ENCODE results near the gene ARL14EP. TPM values are rescaled to one million over a fixed set of nuclear protein-coding genes. Genes with fewer than 3 reads are reported as not detected.
A peak's percentile ranks its signal among the peaks of the same experiment; 100 is the strongest.

The ARL14EP gene
- total RNA-seq, 1 experiment from 2014 or later, result 15.3 TPM

DNA sequence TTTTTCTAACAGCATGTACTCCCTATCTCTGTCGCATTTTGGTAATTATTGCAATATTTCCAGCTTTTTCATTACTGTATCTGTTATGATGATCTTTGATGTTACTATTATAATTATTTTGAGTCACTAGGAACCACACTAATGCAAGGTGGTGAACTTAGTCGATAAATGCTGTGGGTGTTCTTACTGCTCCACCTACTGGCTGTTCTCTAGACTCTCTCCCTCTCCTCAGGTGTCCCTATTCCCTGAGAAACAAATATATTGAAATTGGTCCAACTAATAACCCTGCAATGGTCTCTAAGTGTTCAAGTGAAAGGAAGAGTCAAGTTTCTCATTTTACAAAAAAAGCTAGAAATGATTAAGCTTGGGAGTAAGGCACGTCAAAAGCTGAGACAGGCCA, 10.5 kb downstream of the ARL14EP start:
- H3K9me3 Mint-ChIP-seq, result no peaks in the 10 kb centered on the region
- no peaks in the 10 kb centered on the region for H3K27me3 Mint-ChIP-seq (ENCODE audit: low read depth)
- ChIA-PET POLR2A (no interaction called here), CTCF (no interaction called here)
- no peak overlapping the region for H3K4me3 Mint-ChIP-seq
- TF ChIP-seq, protein P1, sequence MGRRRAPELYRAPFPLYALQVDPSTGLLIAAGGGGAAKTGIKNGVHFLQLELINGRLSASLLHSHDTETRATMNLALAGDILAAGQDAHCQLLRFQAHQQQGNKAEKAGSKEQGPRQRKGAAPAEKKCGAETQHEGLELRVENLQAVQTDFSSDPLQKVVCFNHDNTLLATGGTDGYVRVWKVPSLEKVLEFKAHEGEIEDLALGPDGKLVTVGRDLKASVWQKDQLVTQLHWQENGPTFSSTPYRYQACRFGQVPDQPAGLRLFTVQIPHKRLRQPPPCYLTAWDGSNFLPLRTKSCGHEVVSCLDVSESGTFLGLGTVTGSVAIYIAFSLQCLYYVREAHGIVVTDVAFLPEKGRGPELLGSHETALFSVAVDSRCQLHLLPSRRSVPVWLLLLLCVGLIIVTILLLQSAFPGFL (CRISPR knock-in tag; IDR thresholded peaks at IDR 0.05; ENCODE audit: borderline replicate concordance), result no peak
- TF ChIP-seq, protein P2, sequence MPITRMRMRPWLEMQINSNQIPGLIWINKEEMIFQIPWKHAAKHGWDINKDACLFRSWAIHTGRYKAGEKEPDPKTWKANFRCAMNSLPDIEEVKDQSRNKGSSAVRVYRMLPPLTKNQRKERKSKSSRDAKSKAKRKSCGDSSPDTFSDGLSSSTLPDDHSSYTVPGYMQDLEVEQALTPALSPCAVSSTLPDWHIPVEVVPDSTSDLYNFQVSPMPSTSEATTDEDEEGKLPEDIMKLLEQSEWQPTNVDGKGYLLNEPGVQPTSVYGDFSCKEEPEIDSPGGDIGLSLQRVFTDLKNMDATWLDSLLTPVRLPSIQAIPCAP (CRISPR knock-in tag; IDR thresholded peaks at IDR 0.05), result no peak
- TF ChIP-seq, protein P3, sequence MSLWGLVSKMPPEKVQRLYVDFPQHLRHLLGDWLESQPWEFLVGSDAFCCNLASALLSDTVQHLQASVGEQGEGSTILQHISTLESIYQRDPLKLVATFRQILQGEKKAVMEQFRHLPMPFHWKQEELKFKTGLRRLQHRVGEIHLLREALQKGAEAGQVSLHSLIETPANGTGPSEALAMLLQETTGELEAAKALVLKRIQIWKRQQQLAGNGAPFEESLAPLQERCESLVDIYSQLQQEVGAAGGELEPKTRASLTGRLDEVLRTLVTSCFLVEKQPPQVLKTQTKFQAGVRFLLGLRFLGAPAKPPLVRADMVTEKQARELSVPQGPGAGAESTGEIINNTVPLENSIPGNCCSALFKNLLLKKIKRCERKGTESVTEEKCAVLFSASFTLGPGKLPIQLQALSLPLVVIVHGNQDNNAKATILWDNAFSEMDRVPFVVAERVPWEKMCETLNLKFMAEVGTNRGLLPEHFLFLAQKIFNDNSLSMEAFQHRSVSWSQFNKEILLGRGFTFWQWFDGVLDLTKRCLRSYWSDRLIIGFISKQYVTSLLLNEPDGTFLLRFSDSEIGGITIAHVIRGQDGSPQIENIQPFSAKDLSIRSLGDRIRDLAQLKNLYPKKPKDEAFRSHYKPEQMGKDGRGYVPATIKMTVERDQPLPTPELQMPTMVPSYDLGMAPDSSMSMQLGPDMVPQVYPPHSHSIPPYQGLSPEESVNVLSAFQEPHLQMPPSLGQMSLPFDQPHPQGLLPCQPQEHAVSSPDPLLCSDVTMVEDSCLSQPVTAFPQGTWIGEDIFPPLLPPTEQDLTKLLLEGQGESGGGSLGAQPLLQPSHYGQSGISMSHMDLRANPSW (CRISPR knock-in tag; conservative IDR thresholded peaks at IDR 0.05; ENCODE audit: low read depth), result no peak
- no peak for DNase-seq (ENCODE audit: low spot score)
- ATAC-seq, result peak; percentile 81
- H3K27ac Mint-ChIP-seq, result no peak overlapping the region
- peaks cover 38% of the 10 kb centered on the region for H3K36me3 Mint-ChIP-seq
- H3K4me1 Mint-ChIP-seq, result no peaks in the 10 kb centered on the region

DNA sequence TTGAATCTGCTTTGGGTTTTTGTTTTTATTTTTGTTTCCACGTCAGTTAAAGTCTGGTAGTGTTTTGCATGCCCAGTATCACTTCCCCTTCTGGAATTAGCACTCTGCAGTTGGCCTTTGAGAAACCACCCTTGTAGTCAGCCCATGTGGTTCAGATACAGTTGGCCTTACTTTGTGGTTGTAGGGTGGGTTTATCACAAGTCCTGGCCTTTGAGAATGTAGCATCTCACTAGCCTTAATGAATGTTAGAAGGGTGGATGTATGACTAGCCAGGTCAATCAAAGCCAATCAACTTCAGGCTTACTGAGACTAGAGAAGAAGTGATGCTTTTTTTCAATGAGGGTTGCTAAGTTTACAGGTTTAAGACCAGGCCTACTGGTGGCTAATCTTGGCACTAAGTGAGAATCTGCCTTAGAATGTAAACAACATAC, 19.8 kb downstream of the ARL14EP start:
- H3K9me3 Mint-ChIP-seq, result peaks cover 6% of the 10 kb centered on the region
- H3K4me1 Mint-ChIP-seq, result no peaks in the 10 kb centered on the region
- no peak for ATAC-seq
- ChIA-PET CTCF (no interaction called here), POLR2A (no interaction called here)
- no peak overlapping the region for H3K4me3 Mint-ChIP-seq
- TF ChIP-seq, protein P4, sequence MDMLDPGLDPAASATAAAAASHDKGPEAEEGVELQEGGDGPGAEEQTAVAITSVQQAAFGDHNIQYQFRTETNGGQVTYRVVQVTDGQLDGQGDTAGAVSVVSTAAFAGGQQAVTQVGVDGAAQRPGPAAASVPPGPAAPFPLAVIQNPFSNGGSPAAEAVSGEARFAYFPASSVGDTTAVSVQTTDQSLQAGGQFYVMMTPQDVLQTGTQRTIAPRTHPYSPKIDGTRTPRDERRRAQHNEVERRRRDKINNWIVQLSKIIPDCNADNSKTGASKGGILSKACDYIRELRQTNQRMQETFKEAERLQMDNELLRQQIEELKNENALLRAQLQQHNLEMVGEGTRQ (CRISPR knock-in tag; IDR thresholded peaks at IDR 0.05), result no peak
- TF ChIP-seq, protein P5, sequence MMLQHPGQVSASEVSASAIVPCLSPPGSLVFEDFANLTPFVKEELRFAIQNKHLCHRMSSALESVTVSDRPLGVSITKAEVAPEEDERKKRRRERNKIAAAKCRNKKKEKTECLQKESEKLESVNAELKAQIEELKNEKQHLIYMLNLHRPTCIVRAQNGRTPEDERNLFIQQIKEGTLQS (CRISPR knock-in tag; conservative IDR thresholded peaks at IDR 0.05), result no peak
- TF ChIP-seq ETV6 (CRISPR knock-in tag; IDR thresholded peaks at IDR 0.05) (no peak), TEAD1 (CRISPR knock-in tag; IDR thresholded peaks at IDR 0.05) (no peak), ZBTB21 (CRISPR knock-in tag; IDR thresholded peaks at IDR 0.05; ENCODE audit: borderline replicate concordance) (no peak), FOXJ3 (CRISPR knock-in tag; IDR thresholded peaks at IDR 0.05; ENCODE audit: borderline replicate concordance) (no peak), PRRX2 (CRISPR knock-in tag; IDR thresholded peaks at IDR 0.05) (no peak), RORB (CRISPR knock-in tag; IDR thresholded peaks at IDR 0.05) (no peak), ESRRA (CRISPR knock-in tag; IDR thresholded peaks at IDR 0.05; ENCODE audit: borderline replicate concordance) (no peak), ZNF423 (CRISPR knock-in tag; IDR thresholded peaks at IDR 0.05) (no peak)
- TF ChIP-seq, protein P6, sequence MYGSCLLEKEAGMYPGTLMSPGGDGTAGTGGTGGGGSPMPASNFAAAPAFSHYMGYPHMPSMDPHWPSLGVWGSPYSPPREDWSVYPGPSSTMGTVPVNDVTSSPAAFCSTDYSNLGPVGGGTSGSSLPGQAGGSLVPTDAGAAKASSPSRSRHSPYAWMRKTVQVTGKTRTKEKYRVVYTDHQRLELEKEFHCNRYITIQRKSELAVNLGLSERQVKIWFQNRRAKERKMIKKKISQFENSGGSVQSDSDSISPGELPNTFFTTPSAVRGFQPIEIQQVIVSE (CRISPR knock-in tag; IDR thresholded peaks at IDR 0.05; ENCODE audit: borderline replicate concordance), result no peak
- TF ChIP-seq, protein P7, sequence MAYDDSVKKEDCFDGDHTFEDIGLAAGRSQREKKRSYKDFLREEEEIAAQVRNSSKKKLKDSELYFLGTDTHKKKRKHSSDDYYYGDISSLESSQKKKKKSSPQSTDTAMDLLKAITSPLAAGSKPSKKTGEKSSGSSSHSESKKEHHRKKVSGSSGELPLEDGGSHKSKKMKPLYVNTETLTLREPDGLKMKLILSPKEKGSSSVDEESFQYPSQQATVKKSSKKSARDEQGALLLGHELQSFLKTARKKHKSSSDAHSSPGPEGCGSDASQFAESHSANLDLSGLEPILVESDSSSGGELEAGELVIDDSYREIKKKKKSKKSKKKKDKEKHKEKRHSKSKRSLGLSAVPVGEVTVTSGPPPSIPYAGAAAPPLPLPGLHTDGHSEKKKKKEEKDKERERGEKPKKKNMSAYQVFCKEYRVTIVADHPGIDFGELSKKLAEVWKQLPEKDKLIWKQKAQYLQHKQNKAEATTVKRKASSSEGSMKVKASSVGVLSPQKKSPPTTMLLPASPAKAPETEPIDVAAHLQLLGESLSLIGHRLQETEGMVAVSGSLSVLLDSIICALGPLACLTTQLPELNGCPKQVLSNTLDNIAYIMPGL (CRISPR knock-in tag; IDR thresholded peaks at IDR 0.05), result no peak
- no peaks in the 10 kb centered on the region for H3K36me3 Mint-ChIP-seq
- H3K27ac Mint-ChIP-seq, result no peak overlapping the region
- no peaks in the 10 kb centered on the region for H3K27me3 Mint-ChIP-seq (ENCODE audit: low read depth)
- DNase-seq (ENCODE audit: low spot score), result no peak

All from WTC11 (cell line).